Measurements from ENCODE around the gene KCNQ2. TPM values are rescaled to one million over a fixed set of nuclear protein-coding genes. Genes with fewer than 3 reads are reported as not detected.

The KCNQ2 gene
- total and polyA plus RNA-seq, 4 donors: not detected

DNA sequence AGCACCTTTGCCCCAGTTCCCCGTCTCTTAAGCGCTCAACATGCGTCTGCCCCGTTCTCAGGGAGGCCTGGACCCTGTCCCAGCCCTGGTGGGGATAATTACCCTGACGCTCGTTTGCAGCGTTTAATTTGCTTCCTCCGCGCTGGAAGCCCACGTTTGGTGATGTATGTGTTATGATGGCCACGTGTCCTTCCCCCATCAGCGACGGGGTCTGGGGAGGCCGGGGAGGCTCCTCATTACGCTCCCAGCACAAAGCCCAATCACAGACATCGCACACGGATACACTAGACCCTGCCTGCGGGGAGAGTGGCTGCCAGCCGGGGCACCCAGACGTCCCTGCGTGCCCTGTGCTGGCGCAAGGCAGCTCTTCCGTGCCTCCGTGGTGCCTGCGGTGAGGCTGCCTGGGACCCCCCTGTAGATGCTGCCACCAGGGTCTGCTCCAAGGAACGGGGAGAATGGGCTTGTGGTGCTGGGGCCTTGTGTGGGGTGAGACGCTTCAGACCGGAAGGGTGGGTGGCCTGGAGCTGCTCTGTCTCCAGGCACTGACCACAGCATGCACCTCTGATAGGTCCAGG lies 101.1 kb downstream of the KCNQ2 start:
- no peak for DNase-seq (ENCODE audit: low spot score)
- Histone ChIP-seq H3K27me3 (ENCODE audit: control insufficient read depth in 4 of 4, insufficient read depth in 4 of 4, low read length in 3 of 4) (peaks cover 0 to 2% (median 0%) of the 10 kb centered on the region in 4 donors), H3K36me3 (ENCODE audit: control insufficient read depth in 4 of 4, insufficient read depth in 3 of 4, low read depth in 1 of 4, low read length in 3 of 4) (no peaks in the 10 kb centered on the region), H3K9me3 (ENCODE audit: control insufficient read depth in 4 of 4, low read length in 3 of 4) (no peaks in the 10 kb centered on the region), H3K4me3 (ENCODE audit: low read depth in 1 of 3, low read length in 3 of 3) (no peak overlapping the region), H3K27ac (ENCODE audit: low read depth in 1 of 2, low read length in 2 of 2) (no peak overlapping the region), H3K9ac (ENCODE audit: low read depth in 1 of 2, low read length in 2 of 2) (no peak overlapping the region), H3K4me1 (ENCODE audit: control insufficient read depth in 4 of 4, insufficient read depth in 4 of 4, low read length in 3 of 4) (peaks cover 0 to 18% (median 10%) of the 10 kb centered on the region in 4 donors)
- 83% methylated on average over 28 of the region's 28 CpGs for WGBS
- no peak for TF ChIP-seq RXRA (IDR thresholded peaks at IDR 0.05)
- TF ChIP-seq NR2F2 (IDR thresholded peaks at IDR 0.05): no peak
- TF ChIP-seq, protein P1, sequence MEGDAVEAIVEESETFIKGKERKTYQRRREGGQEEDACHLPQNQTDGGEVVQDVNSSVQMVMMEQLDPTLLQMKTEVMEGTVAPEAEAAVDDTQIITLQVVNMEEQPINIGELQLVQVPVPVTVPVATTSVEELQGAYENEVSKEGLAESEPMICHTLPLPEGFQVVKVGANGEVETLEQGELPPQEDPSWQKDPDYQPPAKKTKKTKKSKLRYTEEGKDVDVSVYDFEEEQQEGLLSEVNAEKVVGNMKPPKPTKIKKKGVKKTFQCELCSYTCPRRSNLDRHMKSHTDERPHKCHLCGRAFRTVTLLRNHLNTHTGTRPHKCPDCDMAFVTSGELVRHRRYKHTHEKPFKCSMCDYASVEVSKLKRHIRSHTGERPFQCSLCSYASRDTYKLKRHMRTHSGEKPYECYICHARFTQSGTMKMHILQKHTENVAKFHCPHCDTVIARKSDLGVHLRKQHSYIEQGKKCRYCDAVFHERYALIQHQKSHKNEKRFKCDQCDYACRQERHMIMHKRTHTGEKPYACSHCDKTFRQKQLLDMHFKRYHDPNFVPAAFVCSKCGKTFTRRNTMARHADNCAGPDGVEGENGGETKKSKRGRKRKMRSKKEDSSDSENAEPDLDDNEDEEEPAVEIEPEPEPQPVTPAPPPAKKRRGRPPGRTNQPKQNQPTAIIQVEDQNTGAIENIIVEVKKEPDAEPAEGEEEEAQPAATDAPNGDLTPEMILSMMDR (IDR thresholded peaks at IDR 0.05; ENCODE audit: low read depth, low read length, missing input control): no peak
- TF ChIP-seq FOXA2 (IDR thresholded peaks at IDR 0.05): no peak
- TF ChIP-seq SP1 (IDR thresholded peaks at IDR 0.05): no peak
- TF ChIP-seq, protein P2, sequence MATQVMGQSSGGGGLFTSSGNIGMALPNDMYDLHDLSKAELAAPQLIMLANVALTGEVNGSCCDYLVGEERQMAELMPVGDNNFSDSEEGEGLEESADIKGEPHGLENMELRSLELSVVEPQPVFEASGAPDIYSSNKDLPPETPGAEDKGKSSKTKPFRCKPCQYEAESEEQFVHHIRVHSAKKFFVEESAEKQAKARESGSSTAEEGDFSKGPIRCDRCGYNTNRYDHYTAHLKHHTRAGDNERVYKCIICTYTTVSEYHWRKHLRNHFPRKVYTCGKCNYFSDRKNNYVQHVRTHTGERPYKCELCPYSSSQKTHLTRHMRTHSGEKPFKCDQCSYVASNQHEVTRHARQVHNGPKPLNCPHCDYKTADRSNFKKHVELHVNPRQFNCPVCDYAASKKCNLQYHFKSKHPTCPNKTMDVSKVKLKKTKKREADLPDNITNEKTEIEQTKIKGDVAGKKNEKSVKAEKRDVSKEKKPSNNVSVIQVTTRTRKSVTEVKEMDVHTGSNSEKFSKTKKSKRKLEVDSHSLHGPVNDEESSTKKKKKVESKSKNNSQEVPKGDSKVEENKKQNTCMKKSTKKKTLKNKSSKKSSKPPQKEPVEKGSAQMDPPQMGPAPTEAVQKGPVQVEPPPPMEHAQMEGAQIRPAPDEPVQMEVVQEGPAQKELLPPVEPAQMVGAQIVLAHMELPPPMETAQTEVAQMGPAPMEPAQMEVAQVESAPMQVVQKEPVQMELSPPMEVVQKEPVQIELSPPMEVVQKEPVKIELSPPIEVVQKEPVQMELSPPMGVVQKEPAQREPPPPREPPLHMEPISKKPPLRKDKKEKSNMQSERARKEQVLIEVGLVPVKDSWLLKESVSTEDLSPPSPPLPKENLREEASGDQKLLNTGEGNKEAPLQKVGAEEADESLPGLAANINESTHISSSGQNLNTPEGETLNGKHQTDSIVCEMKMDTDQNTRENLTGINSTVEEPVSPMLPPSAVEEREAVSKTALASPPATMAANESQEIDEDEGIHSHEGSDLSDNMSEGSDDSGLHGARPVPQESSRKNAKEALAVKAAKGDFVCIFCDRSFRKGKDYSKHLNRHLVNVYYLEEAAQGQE (IDR thresholded peaks at IDR 0.05): no peak

DNA sequence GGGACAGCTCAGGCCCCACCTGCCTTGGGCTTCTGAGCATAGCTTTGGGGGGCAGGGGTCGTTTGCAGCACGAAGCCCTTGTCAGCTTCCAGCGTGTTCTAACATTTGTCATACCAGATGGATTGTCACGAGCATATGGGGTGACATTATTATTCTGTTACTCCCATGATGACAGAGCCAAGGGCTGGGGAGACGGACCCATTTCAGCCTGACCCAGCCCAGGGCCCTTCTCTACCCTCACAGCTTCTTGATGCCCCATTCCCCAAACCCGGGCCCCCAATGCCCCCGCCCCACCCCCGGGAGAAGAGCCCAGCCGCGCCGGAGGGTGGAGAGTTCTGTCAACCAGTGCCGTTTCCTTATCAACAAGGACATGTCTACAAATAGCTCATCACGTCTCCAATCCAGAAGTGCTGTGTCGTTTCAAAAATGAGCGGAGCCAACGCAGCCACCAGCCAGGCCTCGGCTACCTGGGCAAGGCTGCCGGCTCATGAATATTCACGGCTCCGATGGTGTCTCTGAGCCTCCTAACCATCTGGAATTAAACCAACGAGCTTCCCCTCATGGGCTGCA lies 101.8 kb downstream of the KCNQ2 start:
- no peak for TF ChIP-seq FOXA2 (IDR thresholded peaks at IDR 0.05)
- TF ChIP-seq, protein P3, sequence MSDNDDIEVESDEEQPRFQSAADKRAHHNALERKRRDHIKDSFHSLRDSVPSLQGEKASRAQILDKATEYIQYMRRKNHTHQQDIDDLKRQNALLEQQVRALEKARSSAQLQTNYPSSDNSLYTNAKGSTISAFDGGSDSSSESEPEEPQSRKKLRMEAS (IDR thresholded peaks at IDR 0.05): no peak
- TF ChIP-seq RAD21 (IDR thresholded peaks at IDR 0.05): no peak
- TF ChIP-seq, protein P4, sequence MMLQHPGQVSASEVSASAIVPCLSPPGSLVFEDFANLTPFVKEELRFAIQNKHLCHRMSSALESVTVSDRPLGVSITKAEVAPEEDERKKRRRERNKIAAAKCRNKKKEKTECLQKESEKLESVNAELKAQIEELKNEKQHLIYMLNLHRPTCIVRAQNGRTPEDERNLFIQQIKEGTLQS (IDR thresholded peaks at IDR 0.05): no peak
- TF ChIP-seq EGR1 (IDR thresholded peaks at IDR 0.05; ENCODE audit: low read depth in 2 of 2): no peak
- TF ChIP-seq, protein P1 (IDR thresholded peaks at IDR 0.05; ENCODE audit: low read depth, low read length, missing input control): no peak
- no peak for TF ChIP-seq NR2F2 (IDR thresholded peaks at IDR 0.05)
- no peak for TF ChIP-seq YY1 (IDR thresholded peaks at IDR 0.05)
- TF ChIP-seq, protein P2 (IDR thresholded peaks at IDR 0.05): no peak
- TF ChIP-seq TAF1 (conservative IDR thresholded peaks at IDR 0.05): no peak
- TF ChIP-seq RXRA (IDR thresholded peaks at IDR 0.05): no peak
- TF ChIP-seq, protein P5, sequence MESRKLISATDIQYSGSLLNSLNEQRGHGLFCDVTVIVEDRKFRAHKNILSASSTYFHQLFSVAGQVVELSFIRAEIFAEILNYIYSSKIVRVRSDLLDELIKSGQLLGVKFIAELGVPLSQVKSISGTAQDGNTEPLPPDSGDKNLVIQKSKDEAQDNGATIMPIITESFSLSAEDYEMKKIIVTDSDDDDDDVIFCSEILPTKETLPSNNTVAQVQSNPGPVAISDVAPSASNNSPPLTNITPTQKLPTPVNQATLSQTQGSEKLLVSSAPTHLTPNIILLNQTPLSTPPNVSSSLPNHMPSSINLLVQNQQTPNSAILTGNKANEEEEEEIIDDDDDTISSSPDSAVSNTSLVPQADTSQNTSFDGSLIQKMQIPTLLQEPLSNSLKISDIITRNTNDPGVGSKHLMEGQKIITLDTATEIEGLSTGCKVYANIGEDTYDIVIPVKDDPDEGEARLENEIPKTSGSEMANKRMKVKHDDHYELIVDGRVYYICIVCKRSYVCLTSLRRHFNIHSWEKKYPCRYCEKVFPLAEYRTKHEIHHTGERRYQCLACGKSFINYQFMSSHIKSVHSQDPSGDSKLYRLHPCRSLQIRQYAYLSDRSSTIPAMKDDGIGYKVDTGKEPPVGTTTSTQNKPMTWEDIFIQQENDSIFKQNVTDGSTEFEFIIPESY (IDR thresholded peaks at IDR 0.05): no peak
- TF ChIP-seq GABPA (IDR thresholded peaks at IDR 0.05 in 1 of 2, conservative IDR thresholded peaks at IDR 0.05 in 1 of 2): no peak
- TF ChIP-seq JUND (IDR thresholded peaks at IDR 0.05): no peak
- H3K4me3 ChIP-seq (ENCODE audit: low read depth in 1 of 3, low read length in 3 of 3): no peak overlapping the region
- peaks cover 0 to 21% (median 12%) of the 10 kb centered on the region in 4 donors for H3K4me1 ChIP-seq (ENCODE audit: control insufficient read depth in 4 of 4, insufficient read depth in 4 of 4, low read length in 3 of 4)
- H3K36me3 ChIP-seq (ENCODE audit: control insufficient read depth in 4 of 4, insufficient read depth in 3 of 4, low read depth in 1 of 4, low read length in 3 of 4): no peaks in the 10 kb centered on the region
- H3K9ac ChIP-seq (ENCODE audit: low read depth in 1 of 2, low read length in 2 of 2): no peak overlapping the region
- no peaks in the 10 kb centered on the region for H3K27me3 ChIP-seq (ENCODE audit: control insufficient read depth in 4 of 4, insufficient read depth in 4 of 4, low read length in 3 of 4)
- DNase-seq (ENCODE audit: low spot score): no peak
- no peak overlapping the region for H3K27ac ChIP-seq (ENCODE audit: low read depth in 1 of 2, low read length in 2 of 2)
- H3K9me3 ChIP-seq (ENCODE audit: control insufficient read depth in 4 of 4, low read length in 3 of 4): no peaks in the 10 kb centered on the region
- 50% methylated on average over 21 of the region's 21 CpGs for WGBS
